Measurements from ENCODE around the gene PARP12.

- TF ChIP-seq POLR2A (IDR thresholded peaks at IDR 0.05), result no peak
- no peak for TF ChIP-seq CTCF (IDR thresholded peaks at IDR 0.05)
Measured at GRCh38 chr7:139984642-139985539, 77.9 kb downstream of the PARP12 start.
